Measurements from ENCODE around the gene POLN.

POLN gene

GRCh38 chr4:2262145-2262943 lies 20.4 kb upstream of the POLN start:
- DNase-seq, result peak; percentile 95

GRCh38 chr4:2261853-2262144 lies 19.9 kb upstream of the POLN start, which contains the start of gene MXD4:
TSS of gene MXD4 (minus strand) at chr4:2262109. CDS start at chr4:2261980, 129 bp downstream.
- no peak for DNase-seq

- DNase-seq, result peak; percentile 2
These were observed 19.4 kb upstream of the POLN start for GRCh38 chr4:2261110-2261852.

- DNase-seq, result no peak
These were observed 18.6 kb upstream of the POLN start for GRCh38 chr4:2260344-2261109.

- no peak for DNase-seq
These were observed 17.8 kb upstream of the POLN start for GRCh38 chr4:2259541-2260343.

GRCh38 chr4:2259036-2259540 lies 17.2 kb upstream of the POLN start:
- no peak for DNase-seq

- no peak for DNase-seq
These were observed 16.4 kb upstream of the POLN start for GRCh38 chr4:2258091-2259035.

- no peak for DNase-seq
These were observed 15.6 kb upstream of the POLN start for GRCh38 chr4:2257361-2258081.

GRCh38 chr4:2256781-2257191 lies 14.9 kb upstream of the POLN start:
- DNase-seq, result no peak

- DNase-seq, result no peak
These were observed 14.3 kb upstream of the POLN start for GRCh38 chr4:2256156-2256731.

GRCh38 chr4:2255501-2256155 lies 13.7 kb upstream of the POLN start:
- no peak for DNase-seq

- no peak for DNase-seq
These were observed 13.0 kb upstream of the POLN start for GRCh38 chr4:2254665-2255500.

GRCh38 chr4:2253160-2254084 lies 11.5 kb upstream of the POLN start:
- no peak for DNase-seq

GRCh38 chr4:2252530-2253091 lies 10.7 kb upstream of the POLN start:
- no peak for DNase-seq

GRCh38 chr4:2251795-2252529 lies 10.0 kb upstream of the POLN start:
- DNase-seq, result no peak

- DNase-seq, result no peak
These were observed 9.3 kb upstream of the POLN start for GRCh38 chr4:2251073-2251794.

Data from NCI-H1105 treated with DMSO at 0.1 percent for 48 hours (cell line).